ENCODE results near the gene CD69.

The CD69 gene

GRCh38 chr12:9760120-9760519, 581 bp downstream of the CD69 start:
- H3K4me3 ChIP-seq (ENCODE audit: low read length): no peak overlapping the region
- DNase-seq (ENCODE audit: low read depth): no peak
- TF ChIP-seq, protein P1, sequence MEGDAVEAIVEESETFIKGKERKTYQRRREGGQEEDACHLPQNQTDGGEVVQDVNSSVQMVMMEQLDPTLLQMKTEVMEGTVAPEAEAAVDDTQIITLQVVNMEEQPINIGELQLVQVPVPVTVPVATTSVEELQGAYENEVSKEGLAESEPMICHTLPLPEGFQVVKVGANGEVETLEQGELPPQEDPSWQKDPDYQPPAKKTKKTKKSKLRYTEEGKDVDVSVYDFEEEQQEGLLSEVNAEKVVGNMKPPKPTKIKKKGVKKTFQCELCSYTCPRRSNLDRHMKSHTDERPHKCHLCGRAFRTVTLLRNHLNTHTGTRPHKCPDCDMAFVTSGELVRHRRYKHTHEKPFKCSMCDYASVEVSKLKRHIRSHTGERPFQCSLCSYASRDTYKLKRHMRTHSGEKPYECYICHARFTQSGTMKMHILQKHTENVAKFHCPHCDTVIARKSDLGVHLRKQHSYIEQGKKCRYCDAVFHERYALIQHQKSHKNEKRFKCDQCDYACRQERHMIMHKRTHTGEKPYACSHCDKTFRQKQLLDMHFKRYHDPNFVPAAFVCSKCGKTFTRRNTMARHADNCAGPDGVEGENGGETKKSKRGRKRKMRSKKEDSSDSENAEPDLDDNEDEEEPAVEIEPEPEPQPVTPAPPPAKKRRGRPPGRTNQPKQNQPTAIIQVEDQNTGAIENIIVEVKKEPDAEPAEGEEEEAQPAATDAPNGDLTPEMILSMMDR (conservative IDR thresholded peaks at IDR 0.05; ENCODE audit: low read depth, low read length): no peak

- no peak for DNase-seq (ENCODE audit: low read depth)
- H3K4me3 ChIP-seq (ENCODE audit: low read length): no peak overlapping the region
- TF ChIP-seq, protein P1 (conservative IDR thresholded peaks at IDR 0.05; ENCODE audit: low read depth, low read length): no peak
Observed at GRCh38 chr12:9759694-9760093, 1.0 kb downstream of the CD69 start.

DNA sequence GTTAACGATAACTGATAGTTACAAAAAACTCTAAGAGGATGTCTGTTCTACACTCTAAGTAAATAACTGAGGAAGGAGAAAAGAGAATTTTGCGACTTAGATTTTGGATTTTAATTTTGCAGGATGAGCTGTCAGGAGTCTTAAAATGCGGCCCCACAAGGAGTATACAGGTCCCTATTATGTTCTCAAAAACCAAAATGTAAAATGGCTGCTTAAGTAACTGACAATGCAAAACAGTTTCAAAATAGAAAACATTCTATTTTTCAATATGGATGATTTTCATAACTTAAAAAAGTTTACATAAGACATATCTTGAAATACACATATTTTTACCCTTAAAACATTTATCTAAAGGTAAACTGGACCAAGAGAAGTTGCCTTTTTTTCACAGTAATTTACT, 2.6 kb downstream of the CD69 start:
- no peak for DNase-seq (ENCODE audit: low read depth)
- TF ChIP-seq, protein P1 (conservative IDR thresholded peaks at IDR 0.05; ENCODE audit: low read depth, low read length): no peak
- H3K4me3 ChIP-seq (ENCODE audit: low read length): no peak overlapping the region

DNA sequence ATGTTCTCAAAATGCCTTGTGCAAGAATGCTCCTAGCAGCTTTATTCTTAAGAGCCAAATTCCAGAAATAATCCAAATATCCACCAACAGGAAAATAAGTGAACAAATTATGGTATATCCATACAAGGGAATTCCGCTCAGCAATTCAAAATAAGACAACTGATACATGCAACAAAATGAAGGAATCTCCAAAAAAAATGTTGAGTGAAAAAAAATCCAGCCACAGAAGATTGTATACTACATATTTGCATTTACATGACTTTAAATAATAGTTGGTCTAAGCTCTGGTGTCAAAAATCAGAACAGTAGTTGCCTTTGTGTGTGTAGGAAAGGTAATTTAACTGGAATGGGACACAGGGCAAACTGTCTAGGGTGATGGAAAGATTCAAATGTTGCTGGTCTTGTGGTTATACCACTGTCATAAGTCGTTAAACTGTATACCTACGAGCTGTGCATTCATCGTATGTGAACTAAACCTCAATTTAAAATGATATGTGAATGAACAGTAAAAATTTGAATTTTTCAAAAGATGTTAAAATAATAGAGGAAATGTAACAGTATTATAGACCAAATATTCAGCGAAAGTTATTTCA, 3.2 kb downstream of the CD69 start:
- H3K4me3 ChIP-seq (ENCODE audit: low read length): no peak overlapping the region
- TF ChIP-seq, protein P1 (conservative IDR thresholded peaks at IDR 0.05; ENCODE audit: low read depth, low read length): no peak
- no peak for DNase-seq (ENCODE audit: low read depth)

- DNase-seq (ENCODE audit: low read depth): no peak
- TF ChIP-seq, protein P1 (conservative IDR thresholded peaks at IDR 0.05; ENCODE audit: low read depth, low read length): no peak
- no peak overlapping the region for H3K4me3 ChIP-seq (ENCODE audit: low read length)
Observed at GRCh38 chr12:9756706-9757105, 4.0 kb downstream of the CD69 start.

DNA sequence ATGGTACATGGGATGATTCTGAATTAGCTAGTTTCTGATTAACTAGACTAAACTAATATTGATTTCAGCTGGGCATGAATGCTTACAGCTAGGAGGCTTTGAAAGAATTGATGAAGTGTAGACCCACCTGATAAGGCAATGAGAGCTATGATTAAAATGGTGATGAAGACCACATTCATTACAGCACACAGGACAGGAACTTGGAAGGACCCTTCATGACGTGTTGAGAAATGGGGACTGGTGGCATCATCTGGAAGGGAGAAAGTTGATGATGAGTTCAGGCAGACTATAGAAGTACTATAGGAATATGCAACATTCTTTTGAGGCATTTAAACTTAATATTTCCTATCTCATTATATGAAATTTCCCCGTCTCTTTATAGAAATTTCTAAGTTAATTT, 4.5 kb downstream of the CD69 start:
- TF ChIP-seq, protein P1 (conservative IDR thresholded peaks at IDR 0.05; ENCODE audit: low read depth, low read length): no peak
- no peak overlapping the region for H3K4me3 ChIP-seq (ENCODE audit: low read length)

DNA sequence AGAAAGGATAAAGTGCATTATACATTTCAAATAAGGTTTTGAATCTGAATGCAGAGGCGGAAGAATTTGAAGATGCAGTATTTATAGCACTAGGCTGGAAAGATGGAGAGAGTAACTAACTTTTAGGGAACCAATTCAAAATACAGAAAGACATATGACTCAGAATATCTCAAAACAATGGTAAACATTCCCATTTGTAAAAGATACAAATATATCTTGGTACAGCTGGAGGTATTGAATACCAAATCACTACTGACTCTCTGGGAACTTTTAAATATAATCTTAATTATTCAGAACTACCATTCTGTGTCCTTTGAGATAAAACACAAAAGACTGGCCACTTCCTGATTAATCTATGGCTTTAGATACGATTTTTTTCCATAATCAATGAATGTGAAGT, 5.1 kb downstream of the CD69 start:
- H3K4me3 ChIP-seq (ENCODE audit: low read length): no peak overlapping the region

More for the DNA sequence above, 4.5 kb downstream of the CD69 start:
- DNase-seq (ENCODE audit: low read depth): no peak

More for the DNA sequence above, 5.1 kb downstream of the CD69 start:
- DNase-seq (ENCODE audit: low read depth): no peak
- TF ChIP-seq, protein P1 (conservative IDR thresholded peaks at IDR 0.05; ENCODE audit: low read depth, low read length): no peak
